Measurements from ENCODE around the gene ASPG. TPM values are rescaled to one million over a fixed set of nuclear protein-coding genes. Genes with fewer than 3 reads are reported as not detected.

ASPG gene
- total and polyA plus RNA-seq, 2 experiments from 2014 or later = not detected

DNA sequence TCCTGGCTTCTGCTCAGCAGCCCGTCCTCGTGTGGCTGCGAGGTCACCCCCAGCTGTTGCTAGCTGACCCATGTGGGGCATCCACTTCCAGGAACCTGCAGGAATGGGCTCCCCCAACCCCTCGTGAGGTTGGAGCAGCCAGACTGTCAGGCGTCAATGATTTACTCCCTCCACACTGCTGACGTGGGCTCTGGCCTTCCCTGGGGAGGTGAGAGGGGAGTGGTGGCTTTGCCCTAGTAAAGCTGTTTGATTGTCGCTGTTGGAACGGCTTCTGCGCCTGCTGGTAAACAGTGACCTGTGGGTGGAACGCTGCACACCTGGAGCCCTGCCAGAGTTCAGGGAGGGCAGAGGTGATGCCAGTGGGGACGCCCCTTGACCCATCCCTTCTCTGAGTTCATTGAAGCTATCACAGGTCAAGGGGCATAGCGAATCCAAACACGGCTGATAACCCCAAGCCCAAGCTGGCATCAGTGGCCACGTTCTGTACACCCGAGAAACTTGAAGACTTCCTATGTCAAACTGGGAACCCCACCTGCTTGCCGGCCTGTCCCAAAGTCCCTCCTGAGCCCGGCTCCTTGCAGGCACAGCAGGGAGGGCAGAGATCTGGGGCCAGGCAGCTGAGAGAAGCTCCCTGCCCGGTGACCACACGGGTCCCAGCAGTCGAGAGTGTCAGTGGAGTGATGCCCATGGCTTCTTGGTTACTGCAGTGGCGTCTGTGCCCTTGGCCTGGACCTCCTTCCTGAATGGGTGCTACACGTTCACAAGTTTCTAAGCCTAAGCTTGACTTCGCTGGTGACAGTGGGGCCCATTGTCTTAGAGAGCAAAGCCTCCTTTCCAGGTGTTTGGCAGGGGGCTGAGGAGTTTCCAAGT, 2.7 kb downstream of the ASPG start:
- Histone ChIP-seq H3K9ac (no peak overlapping the region), H3K27ac (no peak overlapping the region), H3K36me3 (ENCODE audit: low read depth) (no peaks in the 10 kb centered on the region), H3K4me3 (no peak overlapping the region), H3K27me3 (replicated peaks; ENCODE audit: insufficient read depth) (no peaks in the 10 kb centered on the region), H3K79me2 (ENCODE audit: insufficient read depth) (no peaks in the 10 kb centered on the region), H2AFZ (no peak overlapping the region), H3K4me2 (ENCODE audit: unreplicated experiment) (no peak overlapping the region), H3K4me1 (ENCODE audit: insufficient read depth) (no peaks in the 10 kb centered on the region), H3K9me3 (ENCODE audit: low read depth) (no peaks in the 10 kb centered on the region), H3K9me2 (ENCODE audit: insufficient read depth) (no peaks in the 10 kb centered on the region), H4K20me1 (ENCODE audit: insufficient read depth) (no peaks in the 10 kb centered on the region), H3F3A (ENCODE audit: insufficient read depth) (no peaks in the 10 kb centered on the region)
- no peak for DNase-seq
- TF ChIP-seq EZH2phosphoT487 (IDR thresholded peaks at IDR 0.05; ENCODE audit: insufficient read depth, low read depth) (no peak), EZH2 (IDR thresholded peaks at IDR 0.05; ENCODE audit: insufficient read depth, poor library complexity, severe bottlenecking) (no peak)
- WGBS, 2 experiments (ENCODE audit: low coverage in 1 of 2, low lambda C conversion rate in 2 of 2, missing lambda C conversion rate in 2 of 2) = 63 to 70% methylated on average over 23 of the region's 23 CpGs
- in situ Hi-C loops (cut with MboI) = no loop called here

DNA sequence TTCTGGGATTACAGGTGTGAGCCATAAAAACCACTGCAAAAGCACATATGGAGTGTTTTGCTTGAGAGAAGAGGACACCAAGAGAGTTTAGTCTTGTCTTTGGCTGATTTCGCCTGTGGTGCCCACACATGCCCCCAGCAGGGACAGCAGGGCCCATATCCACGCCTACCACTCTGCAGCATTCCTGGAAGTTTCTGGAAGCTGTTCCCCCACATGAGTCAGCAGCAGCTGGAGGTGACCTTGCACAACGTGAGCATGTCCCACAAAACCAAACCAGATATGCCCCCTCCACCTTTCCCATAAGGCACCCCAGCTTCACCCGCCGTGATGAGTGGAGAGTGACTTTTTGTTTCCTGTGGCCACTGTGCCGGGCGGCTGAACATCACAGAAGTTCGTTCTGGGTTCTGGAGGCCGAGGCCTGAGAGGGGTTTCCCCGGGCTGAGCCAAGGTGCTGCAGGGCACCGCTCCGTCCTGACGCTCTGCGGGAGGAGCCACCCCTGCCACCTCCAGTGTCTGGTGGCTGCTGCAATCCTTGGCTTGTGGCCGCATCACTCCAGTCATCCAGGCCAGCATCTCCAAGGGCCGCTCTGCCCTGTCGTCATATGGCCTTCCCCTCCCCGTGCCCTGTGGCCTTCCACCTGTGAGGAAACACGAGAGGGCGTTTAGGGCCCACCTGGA, 4.7 kb downstream of the ASPG start:
- H3K9me3 ChIP-seq (ENCODE audit: low read depth) = no peaks in the 10 kb centered on the region
- H3K4me3 ChIP-seq = no peak overlapping the region
- no peaks in the 10 kb centered on the region for H3K27me3 ChIP-seq (replicated peaks; ENCODE audit: insufficient read depth)
- H3K4me1 ChIP-seq (ENCODE audit: insufficient read depth) = no peaks in the 10 kb centered on the region
- 81 to 82% methylated on average over 20 of the region's 20 CpGs for WGBS, 2 experiments (ENCODE audit: low coverage in 1 of 2, low lambda C conversion rate in 2 of 2, missing lambda C conversion rate in 2 of 2)
- no peaks in the 10 kb centered on the region for H3K36me3 ChIP-seq (ENCODE audit: low read depth)
- no peak overlapping the region for H2AFZ ChIP-seq
- no peak overlapping the region for H3K9ac ChIP-seq
- no peaks in the 10 kb centered on the region for H4K20me1 ChIP-seq (ENCODE audit: insufficient read depth)
- no peak for TF ChIP-seq EZH2phosphoT487 (IDR thresholded peaks at IDR 0.05; ENCODE audit: insufficient read depth, low read depth)
- TF ChIP-seq EZH2 (IDR thresholded peaks at IDR 0.05; ENCODE audit: insufficient read depth, poor library complexity, severe bottlenecking) = no peak
- no peaks in the 10 kb centered on the region for H3F3A ChIP-seq (ENCODE audit: insufficient read depth)
- no peak overlapping the region for H3K4me2 ChIP-seq (ENCODE audit: unreplicated experiment)
- no peaks in the 10 kb centered on the region for H3K79me2 ChIP-seq (ENCODE audit: insufficient read depth)
- in situ Hi-C loops (cut with MboI) = no loop called here
- H3K9me2 ChIP-seq (ENCODE audit: insufficient read depth) = no peaks in the 10 kb centered on the region
- H3K27ac ChIP-seq = no peak overlapping the region
- DNase-seq = no peak

DNA sequence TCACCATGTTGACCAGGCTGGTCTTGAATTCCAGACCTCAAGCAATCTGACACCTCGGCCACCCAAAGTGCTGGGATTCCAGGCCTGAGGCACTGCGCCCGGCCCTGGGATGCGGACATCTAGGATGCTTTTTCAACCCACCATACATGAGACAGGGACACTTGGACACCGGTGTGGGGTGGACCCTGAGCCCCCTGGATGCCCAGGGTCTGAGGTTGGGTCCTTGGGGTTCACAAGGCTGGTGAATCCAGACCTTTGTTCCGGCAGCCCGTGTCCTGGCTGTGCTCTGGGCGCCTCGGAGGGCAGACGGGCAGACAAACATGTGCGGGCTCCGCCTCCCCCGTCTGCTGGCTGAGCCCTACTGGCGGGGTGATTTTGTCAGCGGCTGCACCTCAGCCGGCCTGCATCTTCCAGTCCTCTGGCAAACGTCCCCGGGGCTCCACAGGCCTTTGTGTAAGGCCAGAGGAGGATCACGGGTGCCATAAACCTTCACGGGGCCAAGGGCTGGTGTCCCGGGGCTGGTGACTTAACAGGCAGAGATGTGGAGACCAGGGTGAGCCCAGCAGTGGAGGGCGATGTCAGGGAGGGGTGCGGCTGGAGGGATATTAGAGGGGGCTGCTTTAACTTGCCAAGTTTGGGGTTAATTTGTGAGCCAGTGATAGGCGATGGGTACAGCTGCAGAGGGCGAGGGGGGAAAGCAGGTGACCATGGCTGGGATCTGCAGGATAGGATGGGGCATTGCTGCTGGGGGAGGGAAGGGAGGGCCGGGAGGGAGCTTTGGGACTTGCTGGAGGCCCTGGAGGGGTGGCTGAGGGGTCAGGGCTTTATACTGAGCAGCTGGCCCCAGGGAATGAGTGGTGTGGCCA, 5.8 kb downstream of the ASPG start:
- DNase-seq = no peak
- in situ Hi-C loops (cut with MboI) = no loop called here

More for the DNA sequence above, 5.8 kb downstream of the ASPG start:
- no peak overlapping the region for H3K4me2 ChIP-seq (ENCODE audit: unreplicated experiment)
- H3K4me1 ChIP-seq (ENCODE audit: insufficient read depth) = no peaks in the 10 kb centered on the region
- no peaks in the 10 kb centered on the region for H3F3A ChIP-seq (ENCODE audit: insufficient read depth)
- no peaks in the 10 kb centered on the region for H3K9me3 ChIP-seq (ENCODE audit: low read depth)
- H3K36me3 ChIP-seq (ENCODE audit: low read depth) = no peaks in the 10 kb centered on the region
- no peak overlapping the region for H3K27ac ChIP-seq
- H3K79me2 ChIP-seq (ENCODE audit: insufficient read depth) = no peaks in the 10 kb centered on the region
- no peak overlapping the region for H2AFZ ChIP-seq
- no peak overlapping the region for H3K4me3 ChIP-seq
- no peaks in the 10 kb centered on the region for H3K27me3 ChIP-seq (replicated peaks; ENCODE audit: insufficient read depth)
- WGBS, 2 experiments (ENCODE audit: low coverage in 1 of 2, low lambda C conversion rate in 2 of 2, missing lambda C conversion rate in 2 of 2) = 34 to 35% methylated on average over 25 of the region's 26 CpGs
- no peaks in the 10 kb centered on the region for H4K20me1 ChIP-seq (ENCODE audit: insufficient read depth)
- no peak overlapping the region for H3K9ac ChIP-seq
- TF ChIP-seq EZH2 (IDR thresholded peaks at IDR 0.05; ENCODE audit: insufficient read depth, poor library complexity, severe bottlenecking) = no peak
- no peak for TF ChIP-seq EZH2phosphoT487 (IDR thresholded peaks at IDR 0.05; ENCODE audit: insufficient read depth, low read depth)
- H3K9me2 ChIP-seq (ENCODE audit: insufficient read depth) = no peaks in the 10 kb centered on the region

Measured in GM23248 (cell line).